ENCODE results near the gene C6orf52.

Gene C6orf52

DNA sequence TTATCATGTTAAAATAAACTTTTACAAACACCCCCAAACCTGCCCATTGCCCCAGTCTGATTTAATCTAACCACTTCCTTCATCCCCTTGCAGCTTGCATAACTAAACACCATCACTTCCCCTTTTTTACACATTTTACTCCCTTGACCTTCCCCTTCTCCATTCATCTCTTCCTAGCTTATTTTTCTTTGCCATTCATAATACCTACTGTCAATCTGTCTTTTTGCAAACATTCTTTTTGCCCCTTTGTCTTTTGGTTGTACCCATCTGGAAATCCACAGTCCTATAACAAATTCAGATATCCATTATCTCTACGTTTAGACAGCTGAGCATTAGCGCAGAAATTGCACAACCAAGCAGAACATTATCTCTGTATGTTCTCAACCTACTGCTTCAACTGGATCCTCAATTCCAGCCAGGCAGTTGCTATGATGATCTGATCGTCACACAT lies 51.2 kb downstream of the C6orf52 start:
- no peak for DNase-seq

DNA sequence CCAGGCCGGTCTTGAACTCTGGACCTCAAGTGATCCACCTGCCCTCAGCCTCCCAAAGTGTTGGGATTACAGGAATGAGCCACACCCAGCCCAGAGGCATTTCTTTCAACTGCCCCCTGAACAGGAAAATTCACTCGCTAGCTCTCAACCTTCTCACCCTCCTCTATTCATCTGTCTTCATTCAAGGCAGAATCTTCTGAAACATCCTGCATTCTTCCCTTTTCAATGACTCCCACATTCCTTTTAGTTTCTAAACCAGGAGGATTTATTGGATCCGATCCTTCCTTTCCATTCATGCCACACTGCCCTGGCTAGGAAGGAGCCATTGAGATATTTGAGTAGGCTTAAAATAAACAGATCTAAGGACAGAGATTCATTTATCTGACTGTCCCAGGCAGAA lies 52.9 kb downstream of the C6orf52 start:
- no peak for DNase-seq

- no peak for DNase-seq
Observed at GRCh38 chr6:10640412-10640811, 54.0 kb downstream of the C6orf52 start.

- no peak for DNase-seq
Observed at GRCh38 chr6:10633216-10633615, 61.2 kb downstream of the C6orf52 start.

DNA sequence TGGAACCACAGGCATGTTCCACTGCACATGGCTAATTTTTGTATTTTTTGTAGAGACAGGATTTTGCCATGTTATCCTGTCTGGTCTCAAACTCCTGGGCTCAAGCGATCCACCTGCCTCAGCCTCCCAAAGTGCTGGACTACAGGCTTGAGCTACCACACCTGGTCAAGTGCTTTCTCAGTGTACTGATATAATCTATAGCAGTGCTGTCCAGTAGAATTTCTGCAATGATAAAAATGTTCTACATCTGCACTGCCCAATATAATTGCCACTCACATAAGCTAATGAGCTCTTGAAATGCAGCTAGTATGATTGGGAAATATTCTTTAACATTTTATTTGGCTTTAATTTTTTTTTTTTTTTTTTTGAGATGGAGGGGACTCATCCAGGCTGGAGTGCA lies 64.2 kb downstream of the C6orf52 start:
- DNase-seq: no peak

GRCh38 chr6:10627800-10628199 lies 66.6 kb downstream of the C6orf52 start:
- no peak for DNase-seq

- no peak for DNase-seq
Observed at GRCh38 chr6:10626154-10626741, 68.2 kb downstream of the C6orf52 start.

DNA sequence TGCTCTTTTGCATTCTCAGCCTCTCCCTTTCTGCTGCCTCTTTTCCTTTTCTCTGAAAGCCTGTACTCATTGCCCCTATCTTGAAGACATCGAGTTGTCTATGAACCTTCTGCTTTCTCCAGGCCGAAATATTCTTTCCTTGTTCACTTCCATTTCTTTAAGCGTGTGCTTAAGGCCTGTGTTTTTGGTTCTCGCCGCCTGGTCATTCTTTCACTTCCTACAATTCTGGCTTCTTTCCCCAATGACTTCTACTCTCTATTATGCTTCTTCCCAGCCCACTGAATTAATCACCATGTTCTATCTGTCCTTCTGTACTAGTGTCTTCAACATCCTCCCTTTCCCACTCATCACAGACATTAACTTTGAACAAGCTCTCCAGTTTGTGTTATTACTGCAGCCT lies 69.6 kb downstream of the C6orf52 start:
- DNase-seq: no peak

GRCh38 chr6:10621847-10622246 lies 72.6 kb downstream of the C6orf52 start:
- no peak for DNase-seq
